ENCODE measurements around the gene ABCB8. TPM values are rescaled to one million over a fixed set of nuclear protein-coding genes. Genes with fewer than 3 reads are reported as not detected.
"Not testable (repeated sequence)": the region's sequence is repeated elsewhere in the genome, so short reads cannot be mapped to it uniquely, and the experiment has no call there.

Gene ABCB8
- total RNA-seq, 4 donors from 2014 or later, result 13.2 to 33.0 (median 18.8) TPM

DNA sequence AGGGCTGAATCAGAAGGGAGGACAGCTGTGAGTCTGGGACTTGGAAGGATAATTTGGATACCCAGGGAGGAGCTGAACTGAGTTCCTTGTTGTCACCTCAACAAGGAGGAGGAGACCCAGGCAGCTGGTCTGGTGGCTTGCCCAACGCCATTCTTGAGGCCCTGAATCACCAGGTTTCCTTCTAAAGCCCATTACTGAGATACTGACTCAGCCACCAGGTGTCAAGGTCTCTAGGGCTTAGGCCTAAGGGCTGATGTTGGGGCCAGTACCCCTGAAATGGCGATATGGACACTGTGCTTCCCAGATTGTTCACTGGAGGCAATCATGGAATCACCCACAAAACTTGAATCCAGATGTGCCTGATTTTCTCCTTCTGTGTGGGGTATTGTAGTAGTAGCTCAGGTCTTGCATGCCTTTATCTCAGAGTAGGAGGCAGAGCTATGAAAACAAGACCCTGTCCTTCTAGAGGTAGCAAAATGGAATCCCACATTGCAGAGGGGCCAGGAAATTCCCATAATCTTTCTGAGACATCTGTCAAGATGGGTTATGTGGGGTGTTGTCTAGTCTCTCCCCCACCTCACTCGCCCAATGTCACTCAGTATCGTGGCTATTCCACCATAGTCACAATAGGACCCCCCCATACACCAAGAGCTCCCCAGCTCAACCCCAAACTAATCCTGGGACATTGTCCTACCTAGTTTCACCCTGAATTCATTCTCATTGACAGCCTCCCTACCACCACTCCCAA is 2.2 kb upstream of the ABCB8 start:
- Histone ChIP-seq H3K9me3 (no peaks in the 10 kb centered on the region), H3K4me3 (no peak overlapping the region), H3K36me3 (peaks cover 0 to under 1% of the 10 kb centered on the region in 2 donors), H3K4me1 (peaks cover 0 to 23% (median 4%) of the 10 kb centered on the region in 3 donors), H3K27ac (no peak overlapping the region), H3K27me3 (peaks cover 19% of the 10 kb centered on the region)
- ATAC-seq, result no peak
- 82 to 93% methylated on average over 3 of the region's 4 CpGs for WGBS, 2 donors (ENCODE audit: low coverage in 1 of 2)
- TF ChIP-seq EP300 (IDR thresholded peaks at IDR 0.05) (no peak), POLR2AphosphoS5 (IDR thresholded peaks at IDR 0.05) (no peak), POLR2A (IDR thresholded peaks at IDR 0.05) (no peak)
- TF ChIP-seq, protein P1, sequence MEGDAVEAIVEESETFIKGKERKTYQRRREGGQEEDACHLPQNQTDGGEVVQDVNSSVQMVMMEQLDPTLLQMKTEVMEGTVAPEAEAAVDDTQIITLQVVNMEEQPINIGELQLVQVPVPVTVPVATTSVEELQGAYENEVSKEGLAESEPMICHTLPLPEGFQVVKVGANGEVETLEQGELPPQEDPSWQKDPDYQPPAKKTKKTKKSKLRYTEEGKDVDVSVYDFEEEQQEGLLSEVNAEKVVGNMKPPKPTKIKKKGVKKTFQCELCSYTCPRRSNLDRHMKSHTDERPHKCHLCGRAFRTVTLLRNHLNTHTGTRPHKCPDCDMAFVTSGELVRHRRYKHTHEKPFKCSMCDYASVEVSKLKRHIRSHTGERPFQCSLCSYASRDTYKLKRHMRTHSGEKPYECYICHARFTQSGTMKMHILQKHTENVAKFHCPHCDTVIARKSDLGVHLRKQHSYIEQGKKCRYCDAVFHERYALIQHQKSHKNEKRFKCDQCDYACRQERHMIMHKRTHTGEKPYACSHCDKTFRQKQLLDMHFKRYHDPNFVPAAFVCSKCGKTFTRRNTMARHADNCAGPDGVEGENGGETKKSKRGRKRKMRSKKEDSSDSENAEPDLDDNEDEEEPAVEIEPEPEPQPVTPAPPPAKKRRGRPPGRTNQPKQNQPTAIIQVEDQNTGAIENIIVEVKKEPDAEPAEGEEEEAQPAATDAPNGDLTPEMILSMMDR (IDR thresholded peaks at IDR 0.05), result no peak

DNA sequence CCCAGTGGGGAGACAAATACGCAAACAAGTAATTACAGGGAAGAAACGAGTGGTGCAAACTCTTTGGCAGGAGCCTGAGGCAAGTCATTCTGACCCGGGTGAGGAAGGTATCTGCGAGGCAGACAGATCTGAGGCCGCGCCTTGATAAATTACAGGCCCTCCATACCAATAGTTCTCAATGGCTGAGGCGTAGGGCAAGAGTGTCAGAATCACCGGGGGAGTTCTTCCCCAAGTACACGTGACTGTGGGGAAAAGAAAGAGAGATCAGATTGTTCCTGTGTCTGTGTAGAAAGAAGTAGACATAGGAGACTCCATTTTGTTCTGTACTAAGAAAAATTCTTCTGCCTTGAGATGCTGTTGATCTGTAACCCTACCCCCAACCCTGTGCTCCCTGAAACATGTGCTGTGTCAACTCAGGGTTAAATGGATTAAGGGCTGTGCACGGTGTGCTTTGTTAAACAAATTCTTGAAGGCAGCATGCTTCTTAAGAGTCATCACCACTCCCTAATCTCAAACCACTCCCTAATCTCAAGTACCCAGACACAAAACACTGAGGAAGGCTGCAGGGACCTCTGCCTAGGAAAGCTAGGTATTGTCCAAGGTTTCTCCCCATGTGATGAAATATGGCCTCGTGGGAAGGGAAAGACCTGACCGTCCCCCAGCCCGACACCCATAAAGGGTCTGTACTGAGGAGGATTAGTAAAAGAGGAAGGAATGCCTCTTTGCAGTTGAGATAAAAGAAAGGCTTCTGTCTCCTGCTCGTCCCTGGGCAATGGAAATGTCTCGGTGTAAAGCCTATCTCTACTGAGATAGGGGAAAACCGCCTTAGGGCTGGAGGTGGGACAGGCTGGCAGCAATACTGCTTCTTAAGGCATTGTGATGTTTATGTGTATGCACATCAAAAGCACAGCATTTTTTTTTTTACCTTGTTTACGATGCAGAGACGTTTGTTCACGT is 1.2 kb upstream of the ABCB8 start:
- not testable (repeated sequence) for H3K36me3 ChIP-seq, H3K9me3 ChIP-seq, ATAC-seq
- peak overlapping the region in 2 of 4 donors; percentile 84 to 90 for H3K27ac ChIP-seq
- H3K4me3 ChIP-seq, result peak overlapping the region in 1 of 2 donors; percentile 73
- H3K27me3 ChIP-seq, result peaks cover 12% of the 10 kb centered on the region
- 45 to 51% methylated on average over 14 to 17 of the region's 19 CpGs for WGBS, 2 donors (ENCODE audit: low coverage in 1 of 2)
- peaks cover 0 to 23% (median 4%) of the 10 kb centered on the region in 3 donors for H3K4me1 ChIP-seq

DNA sequence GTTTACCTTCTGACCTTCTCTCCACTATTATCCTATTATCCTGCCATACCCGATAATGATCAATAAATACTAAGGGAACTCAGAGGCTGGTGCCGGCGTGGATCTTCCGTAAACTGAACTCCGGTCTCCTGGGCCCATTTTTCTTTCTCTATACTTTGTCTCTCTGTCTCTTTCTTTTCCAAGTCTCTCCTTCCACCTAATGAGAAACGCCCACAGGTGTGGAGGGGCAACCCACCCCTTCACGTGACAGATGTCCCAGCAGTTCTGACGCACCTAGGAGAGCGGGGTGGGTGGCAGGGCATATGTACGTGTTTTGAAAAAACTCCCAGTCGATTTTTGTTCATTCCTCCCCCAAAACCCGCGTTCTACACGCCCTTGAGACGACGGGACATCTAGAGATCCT is 521 bp upstream of the ABCB8 start:
- H3K27ac ChIP-seq, result peak overlapping the region in 3 of 4 donors; percentile 72 to 90 (median 84)
- not testable (repeated sequence) for ATAC-seq, H3K9me3 ChIP-seq
- H3K36me3 ChIP-seq, result peaks cover 0 to 16% of the 10 kb centered on the region in 2 donors
- H3K4me3 ChIP-seq, result peak overlapping the region; percentile 37 to 73
- H3K4me1 ChIP-seq, result peaks cover 0 to 23% (median 4%) of the 10 kb centered on the region in 3 donors
- peaks cover 12% of the 10 kb centered on the region for H3K27me3 ChIP-seq
- 16 to 41% methylated on average over 5 to 10 of the region's 16 CpGs for WGBS, 2 donors (ENCODE audit: low coverage in 1 of 2)

DNA sequence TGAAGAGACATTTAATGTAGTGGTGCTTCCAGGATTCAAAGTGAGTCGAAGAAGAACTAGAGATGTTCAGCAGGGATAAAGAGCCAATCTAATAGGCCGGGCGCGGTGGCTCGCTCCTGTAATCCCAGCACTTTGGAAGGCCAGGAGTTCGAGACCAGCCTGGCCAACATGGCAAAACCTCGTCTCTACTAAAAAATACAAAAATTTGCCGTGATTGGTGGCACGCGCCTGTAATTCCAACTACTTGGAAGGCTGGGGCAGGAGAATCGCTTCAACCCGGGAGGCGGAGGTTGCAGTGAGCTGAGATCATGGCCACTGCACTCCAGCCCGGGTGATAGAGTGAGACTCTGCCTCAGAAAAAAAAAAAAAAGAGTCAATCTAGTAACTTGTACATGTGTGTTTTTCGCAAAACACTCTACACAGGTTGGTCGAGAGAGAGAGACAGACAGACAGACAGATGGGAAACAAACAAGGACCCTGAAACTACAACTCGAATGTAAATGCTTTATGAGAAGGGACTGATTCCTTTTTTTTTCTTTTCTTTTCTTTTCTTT is 775 bp downstream of the ABCB8 start:
- no peaks in the 10 kb centered on the region for H3K9me3 ChIP-seq
- H3K4me1 ChIP-seq, result peaks cover 0 to 23% (median 4%) of the 10 kb centered on the region in 3 donors
- TF ChIP-seq, protein P1 (IDR thresholded peaks at IDR 0.05), result no peak
- no peak for TF ChIP-seq POLR2A (IDR thresholded peaks at IDR 0.05)
- TF ChIP-seq POLR2AphosphoS5 (IDR thresholded peaks at IDR 0.05), result no peak
- no peak for TF ChIP-seq EP300 (IDR thresholded peaks at IDR 0.05)
- peaks cover 0 to 28% of the 10 kb centered on the region in 2 donors for H3K36me3 ChIP-seq
- peak overlapping the region; percentile 16 to 90 (median 84) for H3K27ac ChIP-seq
- peak overlapping the region; percentile 37 to 73 for H3K4me3 ChIP-seq
- no peak for ATAC-seq
- H3K27me3 ChIP-seq, result peaks cover 1% of the 10 kb centered on the region
- 48 to 92% methylated on average over 2 to 14 of the region's 17 CpGs for WGBS, 2 donors (ENCODE audit: low coverage in 1 of 2)

DNA sequence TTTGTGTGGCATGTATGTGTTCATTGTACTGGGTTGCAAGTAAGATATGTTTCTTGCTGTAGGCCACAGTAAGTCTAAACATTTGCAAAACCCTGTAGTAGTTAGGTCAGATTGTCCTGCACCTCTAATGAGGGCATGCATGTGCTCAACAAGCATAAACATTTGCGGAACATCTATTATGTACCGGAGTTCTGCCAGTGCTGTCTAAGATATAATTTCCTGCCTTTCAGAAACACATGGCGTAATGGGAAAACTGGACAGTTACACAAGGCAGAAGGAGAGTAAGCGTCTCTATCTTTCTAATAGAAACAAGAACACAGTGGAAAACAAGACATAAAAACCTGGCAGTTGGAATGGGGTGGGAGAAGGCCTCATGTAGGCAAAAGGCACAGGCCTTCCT is 2.8 kb downstream of the ABCB8 start:
- Histone ChIP-seq H3K4me1 (peaks cover 0 to 23% (median 4%) of the 10 kb centered on the region in 3 donors), H3K9me3 (no peaks in the 10 kb centered on the region), H3K27me3 (no peaks in the 10 kb centered on the region), H3K4me3 (no peak overlapping the region), H3K27ac (no peak overlapping the region), H3K36me3 (peaks cover 0 to 48% of the 10 kb centered on the region in 2 donors)
- 75 to 100% methylated on average over 3 to 4 of the region's 4 CpGs for WGBS, 2 donors (ENCODE audit: low coverage in 1 of 2)
- ATAC-seq, result no peak
- TF ChIP-seq EP300 (IDR thresholded peaks at IDR 0.05), result no peak
- peak; percentile 6 for TF ChIP-seq POLR2AphosphoS5 (IDR thresholded peaks at IDR 0.05)
